Suprapubic skin (tissue), 3 donors: ENCODE results near the gene OSBPL9.

Source experiments
- CTCF ChIP-seq, 2 donors: fragments of 200-600 bp in 1 of 2; fragments of 450-650 bp in 1 of 2; sonication (generic) in 1 of 2; IDR thresholded peaks; one replicate each; pipeline ENCODE4 v1.5.1; 2016 to 2019; ENCODE audit warnings: antibody characterized with exemption in 2 of 2, mild to moderate bottlenecking in 1 of 2, moderate library complexity in 1 of 2
- POLR2AphosphoS5 ChIP-seq, 3 donors: sonication (generic); formaldehyde crosslinking; IDR thresholded peaks; one replicate each; pipeline ENCODE4 v1.6.1; 2017; ENCODE audit warnings: antibody characterized with exemption in 3 of 3

- TF ChIP-seq CTCF (IDR thresholded peaks at IDR 0.05) (no peak), POLR2AphosphoS5 (IDR thresholded peaks at IDR 0.05) (no peak)
These were observed 46.7 kb upstream of the OSBPL9 start for GRCh38 chr1:51570063-51570710.
